T47D (cell line): Measurements from ENCODE around the gene ZFAND4.

Source experiments
- DNase-seq, 2 experiments: peaks; one replicate each; pipeline versions ENCODE4 v3.0.0 to v3.0.0-alpha.2; 2011 to 2012; ENCODE audit warnings: low read depth in 1 of 2, low spot score in 1 of 2
- JUND ChIP-seq: IDR thresholded peaks from 2 replicates; pipeline ENCODE4 v1.6.1; 2012; ENCODE audit warnings: low read depth
- in situ Hi-C: cut with HindIII; loops from 2 replicates; pipeline ENCODE4 v1.10.0; 2016; ENCODE audit warnings: low sequenced_read_pairs, low pct_unique_long_range_greater_than_20kb

Gene ZFAND4

GRCh38 chr10:45594276-45595157, 78.1 kb downstream of the ZFAND4 start:
- DNase-seq, result peak; percentile 84 to 98
- in situ Hi-C loops, result no loop called here
- no peak for TF ChIP-seq JUND

GRCh38 chr10:45593938-45594275, 78.7 kb downstream of the ZFAND4 start:
- in situ Hi-C loops, result no loop called here

GRCh38 chr10:45592926-45593325, 79.6 kb downstream of the ZFAND4 start:
- in situ Hi-C loops, result no loop called here
- DNase-seq, result no peak
- TF ChIP-seq JUND, result no peak

More at GRCh38 chr10:45593938-45594275, 78.7 kb downstream of the ZFAND4 start:
- DNase-seq, result no peak
- no peak for TF ChIP-seq JUND

- in situ Hi-C loops, result no loop called here
- DNase-seq, result no peak
- TF ChIP-seq JUND, result no peak
These were observed 80.1 kb downstream of the ZFAND4 start for GRCh38 chr10:45592432-45592831.

DNA sequence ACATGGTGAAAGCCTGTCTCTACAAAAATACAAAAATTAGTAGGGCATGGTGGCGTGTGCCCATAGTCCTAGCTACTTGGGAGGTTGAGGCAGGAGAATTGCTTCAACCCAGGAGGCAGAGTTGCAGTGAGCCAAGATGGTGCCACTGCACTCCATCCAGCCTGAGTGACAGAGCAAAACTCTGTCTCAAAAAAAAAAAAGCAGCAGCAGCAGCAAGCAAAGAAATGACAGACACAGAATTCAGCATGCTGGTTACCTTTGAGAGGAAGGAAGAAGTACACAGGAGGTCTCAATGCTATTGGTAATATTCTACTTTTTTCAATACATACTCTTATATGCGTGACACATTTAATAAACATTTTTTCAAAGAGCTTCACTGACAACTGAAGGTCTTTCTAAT, 81.3 kb downstream of the ZFAND4 start:
- TF ChIP-seq JUND, result no peak
- no peak for DNase-seq
- in situ Hi-C loops, result no loop called here

- TF ChIP-seq JUND, result no peak
- in situ Hi-C loops, result no loop called here
- no peak for DNase-seq
These were observed 82.7 kb downstream of the ZFAND4 start for GRCh38 chr10:45589868-45590267.

GRCh38 chr10:45589009-45589408, 83.6 kb downstream of the ZFAND4 start:
- DNase-seq, result no peak
- TF ChIP-seq JUND, result no peak
- in situ Hi-C loops, result no loop called here

DNA sequence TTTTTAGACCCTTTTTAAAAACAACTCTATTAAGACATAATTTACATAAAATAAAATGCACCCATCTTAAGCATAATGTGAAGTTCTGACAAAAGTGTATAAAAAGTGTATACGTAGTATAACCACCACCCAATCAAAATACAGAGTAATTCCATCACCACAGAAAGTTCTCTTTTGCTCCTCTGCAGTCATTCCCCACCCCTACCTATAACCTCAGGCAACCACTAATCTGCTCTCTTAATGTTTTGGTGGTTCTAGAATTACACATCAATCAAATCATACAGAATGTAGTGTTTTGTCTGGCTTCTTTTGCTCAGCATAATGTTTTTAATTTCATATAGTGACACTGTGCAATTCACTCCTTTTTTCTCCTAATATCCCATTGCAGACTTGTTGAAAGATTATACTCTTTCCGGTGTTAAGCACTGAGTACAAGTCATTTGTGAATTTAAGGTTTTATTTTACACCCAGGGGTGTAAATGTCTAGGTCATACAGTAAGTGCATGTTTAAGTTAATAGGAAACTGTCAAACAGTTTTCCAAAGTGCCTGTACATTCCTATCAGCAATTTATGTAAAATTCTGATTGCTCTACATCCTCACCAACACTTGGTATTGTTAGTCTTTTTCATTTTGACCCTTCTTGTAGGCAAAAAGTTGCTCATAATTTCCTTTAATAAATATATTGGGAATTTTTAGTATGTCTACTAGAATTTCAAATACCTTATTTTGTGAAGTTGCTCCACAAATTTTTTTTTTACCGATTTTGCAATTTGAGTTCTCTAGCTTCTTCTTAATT, 86.3 kb downstream of the ZFAND4 start:
- no peak for TF ChIP-seq JUND
- in situ Hi-C loops, result no loop called here
- DNase-seq, result no peak

DNA sequence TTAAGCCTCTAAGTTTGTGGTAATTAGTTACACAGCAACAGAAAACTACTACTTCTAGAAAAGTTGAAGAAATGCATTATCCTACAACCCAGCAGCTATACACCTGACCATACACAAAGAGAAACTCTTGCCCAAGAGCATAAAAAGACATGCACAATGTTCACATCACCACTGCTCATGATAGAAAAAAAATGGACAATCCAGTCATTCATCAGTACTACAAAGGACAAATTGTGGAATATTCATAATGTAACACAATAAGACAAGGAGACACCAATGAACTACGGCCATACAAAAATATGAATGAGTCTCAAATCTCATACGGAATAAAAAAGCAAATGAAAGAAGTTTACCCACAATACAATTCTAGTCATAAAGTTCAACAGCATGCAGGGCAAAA, 87.4 kb downstream of the ZFAND4 start:
- DNase-seq, result no peak
- TF ChIP-seq JUND, result no peak
- in situ Hi-C loops, result no loop called here

DNA sequence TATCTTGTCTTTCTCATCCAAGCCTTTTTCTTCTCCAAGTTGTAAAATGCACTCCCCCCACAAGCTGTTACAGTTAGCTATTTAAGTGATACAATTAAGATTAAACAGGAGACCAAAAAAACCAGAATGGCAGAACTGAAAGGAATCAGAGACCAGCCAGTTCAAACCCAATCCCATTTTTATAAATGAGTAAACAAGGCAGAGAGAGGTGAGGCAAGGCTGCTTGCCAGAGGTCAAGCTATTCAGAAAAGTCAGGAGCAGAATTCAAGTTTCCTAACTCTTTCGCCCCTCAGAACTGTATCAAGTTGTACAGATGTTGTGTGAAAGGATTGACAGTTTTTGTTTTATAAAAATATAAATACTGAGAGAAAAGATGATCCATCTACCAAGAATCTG, 90.2 kb downstream of the ZFAND4 start:
- no peak for DNase-seq
- in situ Hi-C loops, result no loop called here
- TF ChIP-seq JUND, result no peak

- no peak for TF ChIP-seq JUND
- in situ Hi-C loops, result no loop called here
- no peak for DNase-seq
These were observed 90.8 kb downstream of the ZFAND4 start for GRCh38 chr10:45581582-45582385.

GRCh38 chr10:45581216-45581549, 91.4 kb downstream of the ZFAND4 start:
- in situ Hi-C loops, result no loop called here
- no peak for TF ChIP-seq JUND
- no peak for DNase-seq
